PC-3 (cell line): ENCODE measurements around the gene SLC25A29.

Experiments
- EZH2 ChIP-seq: fragments of 300-600 bp; sonication (generic); IDR thresholded peaks from one replicate; pipeline ENCODE4 v1.6.1; 2017; ENCODE audit warnings: antibody characterized with exemption, mild to moderate bottlenecking, low read length; ENCODE audit not compliant: unreplicated experiment
- TF ChIP-seq, protein P1 (sequence below): fragments of 300-600 bp; sonication (generic); conservative IDR thresholded peaks from 2 replicates; pipeline ENCODE4 v1.5.1; 2017; ENCODE audit warnings: antibody characterized with exemption, low read depth, mild to moderate bottlenecking, low read length

DNA sequence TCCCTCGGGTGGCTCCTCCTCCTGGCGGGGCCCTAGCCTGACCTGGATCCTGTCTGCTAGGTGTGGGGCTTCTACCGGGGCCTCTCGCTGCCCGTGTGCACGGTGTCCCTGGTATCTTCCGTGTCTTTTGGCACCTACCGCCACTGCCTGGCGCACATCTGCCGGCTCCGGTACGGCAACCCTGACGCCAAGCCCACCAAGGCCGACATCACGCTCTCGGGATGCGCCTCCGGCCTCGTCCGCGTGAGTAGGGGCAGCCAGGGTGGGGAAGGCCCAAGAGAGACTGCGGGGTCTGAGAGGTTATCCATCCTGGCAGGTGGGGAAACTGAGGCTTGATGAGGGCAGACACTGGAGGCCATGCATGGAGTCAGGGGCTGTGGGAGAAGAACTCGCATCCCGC lies 20.9 kb upstream of the SLC25A29 start:
- TF ChIP-seq, protein P1, sequence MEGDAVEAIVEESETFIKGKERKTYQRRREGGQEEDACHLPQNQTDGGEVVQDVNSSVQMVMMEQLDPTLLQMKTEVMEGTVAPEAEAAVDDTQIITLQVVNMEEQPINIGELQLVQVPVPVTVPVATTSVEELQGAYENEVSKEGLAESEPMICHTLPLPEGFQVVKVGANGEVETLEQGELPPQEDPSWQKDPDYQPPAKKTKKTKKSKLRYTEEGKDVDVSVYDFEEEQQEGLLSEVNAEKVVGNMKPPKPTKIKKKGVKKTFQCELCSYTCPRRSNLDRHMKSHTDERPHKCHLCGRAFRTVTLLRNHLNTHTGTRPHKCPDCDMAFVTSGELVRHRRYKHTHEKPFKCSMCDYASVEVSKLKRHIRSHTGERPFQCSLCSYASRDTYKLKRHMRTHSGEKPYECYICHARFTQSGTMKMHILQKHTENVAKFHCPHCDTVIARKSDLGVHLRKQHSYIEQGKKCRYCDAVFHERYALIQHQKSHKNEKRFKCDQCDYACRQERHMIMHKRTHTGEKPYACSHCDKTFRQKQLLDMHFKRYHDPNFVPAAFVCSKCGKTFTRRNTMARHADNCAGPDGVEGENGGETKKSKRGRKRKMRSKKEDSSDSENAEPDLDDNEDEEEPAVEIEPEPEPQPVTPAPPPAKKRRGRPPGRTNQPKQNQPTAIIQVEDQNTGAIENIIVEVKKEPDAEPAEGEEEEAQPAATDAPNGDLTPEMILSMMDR = no peak
- TF ChIP-seq EZH2 = no peak
